BJ (cell line): ENCODE data around the gene CARD10. TPM values are rescaled to one million over a fixed set of nuclear protein-coding genes. Genes with fewer than 3 reads are reported as not detected.

Experiments
- CTCF ChIA-PET: fragments of 350-600 bp; formaldehyde crosslinking; extraction: SDS; loops from one replicate; lab custom pipeline; 2021; ENCODE audit warnings: antibody characterized with exemption, inconsistent platforms; lab: Yijun Ruan, JAX
- POLR2A ChIA-PET: fragments of 300-600 bp; sonication (Branson Sonifier 250); formaldehyde crosslinking; extraction: SDS; loops from one replicate; lab custom pipeline; 2021; ENCODE audit warnings: antibody characterized with exemption; lab: Charles Lee
- DNase-seq: peaks from one replicate; pipeline ENCODE4 v3.0.0-alpha.2; 2011; ENCODE audit warnings: low read depth
- H3K27me3 ChIP-seq: 2 replicates; pipeline ENCODE4 v1.6.0; 2011; ENCODE audit warnings: low read length; ENCODE audit not compliant: control insufficient read depth, insufficient read depth
- H3K36me3 ChIP-seq: 2 replicates; pipeline ENCODE4 v1.5.1; 2011; ENCODE audit warnings: low read length; ENCODE audit not compliant: control insufficient read depth, insufficient read depth
- H3K4me3 ChIP-seq: 2 replicates; pipeline ENCODE4 v1.5.1; 2011; ENCODE audit warnings: low read depth, mild to moderate bottlenecking, control low read depth, low read length
- CTCF ChIP-seq: IDR thresholded peaks from 2 replicates; pipeline ENCODE4 v1.5.1; 2011; ENCODE audit warnings: low read depth, mild to moderate bottlenecking, control low read depth, inconsistent platforms, low read length, moderate library complexity; ENCODE audit not compliant: insufficient read depth
- polyA plus RNA-seq: library from polyadenylated mRNA; depleted of rRNA; stranded (reverse); fragments of >200 nt; gene quantifications from 2 replicates; pipeline ENCODE4 v1.2.3, GENCODE V29; 2011

The CARD10 gene
- polyA plus RNA-seq, 1 experiment: 4.5 TPM

DNA sequence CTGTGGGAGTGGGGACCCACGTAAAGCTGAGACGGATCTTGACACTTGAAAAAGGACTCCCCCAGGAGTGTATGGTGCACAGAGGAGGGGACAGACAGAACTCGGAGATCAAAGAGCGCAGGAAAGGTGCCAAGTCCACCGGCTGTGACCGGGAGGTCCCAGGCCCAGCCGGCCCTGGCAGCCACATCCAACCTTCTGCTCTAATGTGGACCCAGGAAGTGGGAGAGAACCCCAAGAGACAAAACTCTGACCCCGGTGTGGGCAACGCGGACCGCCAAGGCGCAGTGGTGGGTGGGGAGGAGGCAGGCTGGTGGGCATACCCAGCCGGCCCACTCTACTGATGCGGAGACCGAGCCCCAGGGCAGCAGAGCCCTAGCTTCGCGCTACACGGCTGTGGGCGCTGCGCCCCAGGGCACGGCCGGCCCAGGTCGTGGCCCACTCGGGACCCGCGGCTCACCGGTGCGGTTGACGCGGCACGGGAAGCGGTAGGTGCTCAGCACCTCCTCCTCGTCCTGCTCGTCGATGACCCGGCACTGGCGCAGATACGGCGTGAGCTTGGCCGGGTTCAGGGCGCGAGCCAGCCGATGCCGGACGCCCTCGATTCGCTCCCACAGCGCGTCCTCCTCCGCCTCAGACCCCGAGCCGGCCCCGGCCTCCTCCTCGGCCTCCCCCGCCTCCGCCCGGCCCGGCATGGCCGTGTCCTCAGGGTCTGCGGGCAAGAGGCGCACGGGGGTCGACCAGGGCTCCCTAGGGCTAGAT is 527 bp downstream of the CARD10 start:
- CTCF ChIA-PET: interaction anchor here (0.6 to 1.6 kb wide), 2 partner anchors 10 to 45 kb away, joined by 3 read pairs; no protein-coding TSS in a partner anchor
- no peak for TF ChIP-seq CTCF
- H3K4me3 ChIP-seq: peak overlapping the region; percentile 54

DNA sequence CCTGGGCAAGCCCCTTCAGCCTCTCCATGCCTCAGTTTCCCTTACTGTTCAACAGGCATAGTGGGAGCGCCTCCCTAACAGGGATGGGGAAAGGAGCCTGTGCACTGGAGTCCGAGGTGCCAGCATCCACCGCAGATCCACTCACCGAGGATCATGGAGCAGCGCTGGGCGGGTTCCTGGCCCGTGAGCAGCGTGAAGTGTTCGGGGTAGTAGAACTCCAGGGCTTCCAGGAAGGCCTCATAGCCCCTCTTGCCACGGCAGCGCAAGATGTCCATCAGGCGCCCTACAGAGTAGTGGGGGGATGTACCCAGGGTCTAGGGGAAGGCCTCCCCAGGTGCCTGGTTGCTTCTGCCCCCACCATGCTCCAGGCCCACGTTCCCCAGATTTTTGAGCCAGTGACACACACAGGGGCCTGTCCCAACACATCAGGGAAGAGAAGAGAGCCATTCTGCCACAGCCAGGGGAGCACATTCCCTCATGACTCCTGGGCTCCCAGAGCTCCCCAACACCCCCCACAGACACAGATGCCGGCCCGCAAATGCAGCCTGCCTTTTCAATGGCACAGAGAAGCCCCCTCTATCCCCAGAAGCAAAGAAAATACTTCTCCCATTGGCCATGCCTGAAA is 1.3 kb downstream of the CARD10 start:
- CTCF ChIA-PET: interaction anchor here (1.6 kb wide), 1 partner anchor 44 kb away, joined by 3 read pairs; no protein-coding TSS in a partner anchor
- POLR2A ChIA-PET: interaction anchor here (0.6 kb wide), 1 partner anchor 38 kb away, joined by 3 read pairs; no protein-coding TSS in a partner anchor
- no peak for TF ChIP-seq CTCF
- Histone ChIP-seq H3K4me3 (no peak overlapping the region), H3K27me3 (no peaks in the 10 kb centered on the region), H3K36me3 (no peaks in the 10 kb centered on the region)
- no peak for DNase-seq

More for the DNA sequence above, 527 bp downstream of the CARD10 start:
- POLR2A ChIA-PET: interaction anchor here (0.6 kb wide), 2 partner anchors 39 to 137 kb away, joined by 3 read pairs; no protein-coding TSS in a partner anchor
- Histone ChIP-seq H3K27me3 (no peaks in the 10 kb centered on the region), H3K36me3 (no peaks in the 10 kb centered on the region)
- DNase-seq: no peak

- no peak for TF ChIP-seq CTCF
- DNase-seq: no peak
- Histone ChIP-seq H3K36me3 (no peaks in the 10 kb centered on the region), H3K4me3 (no peak overlapping the region), H3K27me3 (no peaks in the 10 kb centered on the region)
- ChIA-PET CTCF (interaction anchor here (0.7 kb wide), 1 partner anchor 11 kb away, joined by 3 read pairs; no protein-coding TSS in a partner anchor), POLR2A (no interaction called here)
These were observed 2.8 kb downstream of the CARD10 start for GRCh38 chr22:37516456-37516855.

GRCh38 chr22:37515901-37516300 is 3.3 kb downstream of the CARD10 start:
- H3K4me3 ChIP-seq: no peak overlapping the region
- no peak for DNase-seq
- no peaks in the 10 kb centered on the region for H3K36me3 ChIP-seq
- TF ChIP-seq CTCF: no peak
- POLR2A ChIA-PET: no interaction called here
- H3K27me3 ChIP-seq: no peaks in the 10 kb centered on the region
- CTCF ChIA-PET: interaction anchor here (0.7 kb wide), 1 partner anchor 11 kb away, joined by 3 read pairs; no protein-coding TSS in a partner anchor

DNA sequence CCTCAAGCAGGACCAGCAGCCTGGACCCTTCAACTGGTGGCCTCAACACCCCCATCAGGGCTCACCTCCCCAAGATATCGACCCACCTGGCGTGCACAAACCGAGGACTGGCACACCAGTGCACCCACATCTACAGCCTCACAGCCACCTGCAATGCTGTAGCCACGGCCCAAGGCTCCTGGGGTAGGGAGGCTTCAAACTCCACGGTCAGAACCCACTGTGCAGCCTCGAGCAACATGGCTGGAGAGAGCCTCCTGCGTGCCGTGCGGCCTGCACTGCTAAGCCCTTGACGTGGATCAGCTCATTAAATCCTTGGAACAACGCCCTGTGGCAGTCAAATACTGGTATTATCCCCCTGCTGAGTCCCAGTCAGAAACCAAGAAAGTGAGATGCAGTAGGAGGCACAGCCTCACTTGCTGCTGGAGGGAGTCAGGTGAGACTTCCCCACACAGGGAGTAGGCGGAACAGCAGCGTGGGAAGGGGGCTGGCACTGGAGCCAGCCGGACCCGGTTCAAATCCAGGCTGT is 4.6 kb downstream of the CARD10 start:
- CTCF ChIA-PET: no interaction called here

More for the DNA sequence above, 4.6 kb downstream of the CARD10 start:
- H3K4me3 ChIP-seq: no peak overlapping the region
- DNase-seq: no peak
- no peak for TF ChIP-seq CTCF
- H3K27me3 ChIP-seq: no peaks in the 10 kb centered on the region
- H3K36me3 ChIP-seq: no peaks in the 10 kb centered on the region
- POLR2A ChIA-PET: interaction anchor here (0.6 kb wide), 1 partner anchor 45 kb away, joined by 14 read pairs; no protein-coding TSS in a partner anchor
